K562 (cell line): ENCODE data around the gene WDR83. TPM values are rescaled to one million over a fixed set of nuclear protein-coding genes. Genes with fewer than 3 reads are reported as not detected.

Source experiments
- E2F3 ChIP-seq: fragments of 250-450 bp; sonication (Bioruptor Pico); IDR thresholded peaks from 2 replicates; pipeline ENCODE4 v1.4.0; 2020; ENCODE audit warnings: mild to moderate bottlenecking
- MAZ ChIP-seq, 2 experiments: fragments of 450-650 bp in 1 of 2; sonication (generic) in 1 of 2; formaldehyde crosslinking; IDR thresholded peaks in 1 of 2; conservative IDR thresholded peaks in 1 of 2; 2 replicates each; pipeline versions ENCODE4 v1.4.0 to v1.5.0; 2020; ENCODE audit warnings: mild to moderate bottlenecking in 1 of 2, missing genetic modification reagents in 1 of 2
- MTF1 ChIP-seq: fragments of 250-450 bp; sonication (Bioruptor Pico); IDR thresholded peaks from 2 replicates; pipeline ENCODE4 v1.9.0; 2021; ENCODE audit warnings: moderate library complexity, mild to moderate bottlenecking, inconsistent platforms, borderline replicate concordance
- MYC ChIP-seq, 2 experiments: fragments of 250-450 bp in 1 of 2; sonication (Bioruptor Pico) in 1 of 2; IDR thresholded peaks; 2 replicates each; pipeline versions ENCODE4 v1.5.1 to v1.6.1; 2012 to 2021; ENCODE audit warnings: low read depth in 2 of 2, borderline replicate concordance in 1 of 2, improper control_type of control experiment in 1 of 2, low read length in 1 of 2, mild to moderate bottlenecking in 1 of 2, moderate library complexity in 1 of 2
- NR2F6 ChIP-seq: fragments of 450-650 bp; formaldehyde crosslinking; IDR thresholded peaks from 2 replicates; pipeline ENCODE4 v1.4.0; 2020; ENCODE audit warnings: mild to moderate bottlenecking
- PCBP2 ChIP-seq: fragments of 200-400 bp; formaldehyde crosslinking; IDR thresholded peaks from 2 replicates; pipeline ENCODE4 v1.6.1; 2018; ENCODE audit warnings: low read length, low read depth, mild to moderate bottlenecking, moderate library complexity; ENCODE audit not compliant: poor library complexity, severe bottlenecking
- RNF2 ChIP-seq: sonication (generic); IDR thresholded peaks from 2 replicates; pipeline ENCODE4 v1.6.1; 2016
- SPI1 ChIP-seq: IDR thresholded peaks from 2 replicates; pipeline ENCODE4 v1.6.1; 2011; ENCODE audit warnings: low read depth, low read length, control low read depth, borderline replicate concordance
- TAL1 ChIP-seq: fragments of 450-650 bp; IDR thresholded peaks from 2 replicates; pipeline ENCODE4 v1.6.1; 2016; ENCODE audit warnings: mild to moderate bottlenecking
- TCF7 ChIP-seq: sonication (generic); IDR thresholded peaks from 2 replicates; pipeline ENCODE4 v1.6.1; 2016; ENCODE audit warnings: antibody characterized with exemption, borderline replicate concordance
- WHSC1 ChIP-seq: IDR thresholded peaks from one replicate; pipeline ENCODE4 v1.6.1; 2012; ENCODE audit warnings: low read length, control low read depth, inconsistent platforms
- ZNF212 ChIP-seq: fragments of 450-650 bp; formaldehyde crosslinking; IDR thresholded peaks from 2 replicates; pipeline ENCODE4 v1.4.0; 2020; ENCODE audit warnings: mild to moderate bottlenecking
- polyA plus RNA-seq, 8 experiments: library from polyadenylated mRNA; depleted of rRNA in 4 of 8; stranded (reverse) in 5 of 8; unstranded in 3 of 8; fragments of >200 nt; fragmentation: Nextera tagmentation in 2 of 8; fragmentation: Illumina TruSeq in 1 of 8; extraction: Ambion mirVana in 2 of 8; extraction: Trizol in 1 of 8; gene quantifications; 2 replicates each; pipeline versions ENCODE4 v1.2.1 to v1.2.3, GENCODE V29; 2011 to 2014; ENCODE audit warnings: inconsistent platforms in 1 of 8, missing spikeins in 1 of 8
- total RNA-seq, 7 experiments: library from RNA; depleted of rRNA in 6 of 7; stranded (reverse); fragments of >200 nt in 6 of 7; fragmentation: Illumina TruSeq in 2 of 7; extraction: Trizol in 2 of 7; gene quantifications; 2 replicates each; pipeline versions ENCODE4 v1.2.1 to v1.2.3, GENCODE V29; 2011 to 2021; ENCODE audit warnings: low replicate concordance in 1 of 7
- TF ChIP-seq, protein P1 (sequence below): sonication (generic); formaldehyde crosslinking; IDR thresholded peaks from 2 replicates; pipeline ENCODE4 v1.5.0; 2020; ENCODE audit warnings: missing genetic modification reagents
- TF ChIP-seq, protein P2 (sequence below): fragments of 450-650 bp; IDR thresholded peaks from 2 replicates; pipeline ENCODE4 v1.6.1; 2018; ENCODE audit warnings: mild to moderate bottlenecking, low read depth; ENCODE audit not compliant: partially characterized antibody
- TF ChIP-seq, protein P3 (sequence below): fragments of 450-650 bp; formaldehyde crosslinking; IDR thresholded peaks from 2 replicates; pipeline ENCODE4 v1.4.0; 2020; ENCODE audit warnings: mild to moderate bottlenecking
- TF ChIP-seq, protein P4 (sequence below): sonication (generic); formaldehyde crosslinking; IDR thresholded peaks from 2 replicates; pipeline ENCODE4 v1.8.0; 2022; ENCODE audit warnings: mild to moderate bottlenecking, low read depth, missing genetic modification reagents
- TF ChIP-seq, protein P5 (sequence below), 2 experiments: fragments of 450-650 bp in 1 of 2; IDR thresholded peaks; 2 replicates each; pipeline ENCODE4 v1.6.1; 2011 to 2017; ENCODE audit warnings: low read depth in 2 of 2, antibody characterized with exemption in 1 of 2, borderline replicate concordance in 1 of 2, low read length in 1 of 2, mild to moderate bottlenecking in 1 of 2, mixed read lengths in 1 of 2; ENCODE audit not compliant: control insufficient read depth in 1 of 2

The WDR83 gene
- total and polyA plus RNA-seq, 9 of the 15 experiments (the other 6 are each of a cell fraction or from before 2014, with no cell fraction given), result 0.52 to 21.3 (median 4.2) TPM

DNA sequence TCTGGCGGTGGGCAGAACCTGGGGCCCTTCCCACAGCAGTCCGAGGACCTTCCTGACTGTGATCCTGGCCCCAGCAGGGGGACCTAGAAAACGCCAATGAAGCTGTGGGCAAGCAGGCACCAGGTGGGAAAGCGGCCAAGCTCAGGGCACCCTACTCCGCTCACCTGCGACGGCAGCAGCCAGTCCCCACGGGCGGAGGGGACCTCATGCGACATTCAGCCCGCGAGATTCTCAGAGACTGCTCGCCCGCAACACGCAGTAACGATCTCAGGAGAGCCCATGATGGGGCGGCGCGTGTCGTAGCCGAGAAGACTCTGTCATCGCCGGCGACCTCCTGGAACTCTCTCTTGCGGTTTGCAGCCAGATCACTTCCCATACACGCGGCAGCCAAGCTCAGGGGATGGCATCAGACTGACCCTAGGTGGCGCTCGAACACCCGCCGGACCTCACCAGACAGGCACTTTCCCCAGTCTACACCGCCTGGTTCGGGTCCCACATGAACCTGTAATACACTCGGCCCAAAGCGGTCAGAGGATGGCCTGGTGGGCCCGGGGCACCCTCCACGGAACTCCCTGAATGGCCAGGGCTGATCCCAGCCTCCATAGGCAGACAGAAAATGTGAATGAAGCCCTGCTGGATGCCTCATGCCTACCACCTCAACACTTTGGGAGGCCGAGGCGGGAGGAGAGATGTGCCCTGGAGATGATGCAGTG is 26.6 kb upstream of the WDR83 start (continued):
- TF ChIP-seq, protein P1, sequence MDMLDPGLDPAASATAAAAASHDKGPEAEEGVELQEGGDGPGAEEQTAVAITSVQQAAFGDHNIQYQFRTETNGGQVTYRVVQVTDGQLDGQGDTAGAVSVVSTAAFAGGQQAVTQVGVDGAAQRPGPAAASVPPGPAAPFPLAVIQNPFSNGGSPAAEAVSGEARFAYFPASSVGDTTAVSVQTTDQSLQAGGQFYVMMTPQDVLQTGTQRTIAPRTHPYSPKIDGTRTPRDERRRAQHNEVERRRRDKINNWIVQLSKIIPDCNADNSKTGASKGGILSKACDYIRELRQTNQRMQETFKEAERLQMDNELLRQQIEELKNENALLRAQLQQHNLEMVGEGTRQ (CRISPR knock-in tag), result no peak
- 0 out of 2 replicates have a peak, but pooled peaks have one; percentile 24 for TF ChIP-seq RNF2
- TF ChIP-seq, protein P2, sequence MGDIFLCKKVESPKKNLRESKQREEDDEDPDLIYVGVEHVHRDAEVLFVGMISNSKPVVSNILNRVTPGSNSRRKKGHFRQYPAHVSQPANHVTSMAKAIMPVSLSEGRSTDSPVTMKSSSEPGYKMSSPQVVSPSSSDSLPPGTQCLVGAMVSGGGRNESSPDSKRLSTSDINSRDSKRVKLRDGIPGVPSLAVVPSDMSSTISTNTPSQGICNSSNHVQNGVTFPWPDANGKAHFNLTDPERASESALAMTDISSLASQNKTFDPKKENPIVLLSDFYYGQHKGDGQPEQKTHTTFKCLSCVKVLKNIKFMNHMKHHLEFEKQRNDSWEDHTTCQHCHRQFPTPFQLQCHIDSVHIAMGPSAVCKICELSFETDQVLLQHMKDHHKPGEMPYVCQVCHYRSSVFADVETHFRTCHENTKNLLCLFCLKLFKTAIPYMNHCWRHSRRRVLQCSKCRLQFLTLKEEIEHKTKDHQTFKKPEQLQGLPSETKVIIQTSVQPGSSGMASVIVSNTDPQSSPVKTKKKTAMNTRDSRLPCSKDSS, result no peak
- TF ChIP-seq, protein P3, sequence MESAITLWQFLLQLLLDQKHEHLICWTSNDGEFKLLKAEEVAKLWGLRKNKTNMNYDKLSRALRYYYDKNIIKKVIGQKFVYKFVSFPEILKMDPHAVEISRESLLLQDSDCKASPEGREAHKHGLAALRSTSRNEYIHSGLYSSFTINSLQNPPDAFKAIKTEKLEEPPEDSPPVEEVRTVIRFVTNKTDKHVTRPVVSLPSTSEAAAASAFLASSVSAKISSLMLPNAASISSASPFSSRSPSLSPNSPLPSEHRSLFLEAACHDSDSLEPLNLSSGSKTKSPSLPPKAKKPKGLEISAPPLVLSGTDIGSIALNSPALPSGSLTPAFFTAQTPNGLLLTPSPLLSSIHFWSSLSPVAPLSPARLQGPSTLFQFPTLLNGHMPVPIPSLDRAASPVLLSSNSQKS (CRISPR knock-in tag), result no peak
- no peak for TF ChIP-seq E2F3 (CRISPR knock-in tag)
- no peak for TF ChIP-seq WHSC1
- TF ChIP-seq NR2F6 (CRISPR knock-in tag), result no peak
- TF ChIP-seq MAZ (CRISPR knock-in tag; conservative IDR thresholded peaks at IDR 0.05 in 1 of 2, IDR thresholded peaks at IDR 0.05 in 1 of 2), result peak in 1 of 2 experiments; percentile 52; a peak in 1 of 4 replicates
- peak; percentile 82 for TF ChIP-seq MYC (IDR thresholded peaks at IDR 0.05; ENCODE audit: low read depth, low read length)
- TF ChIP-seq MYC (CRISPR knock-in tag; IDR thresholded peaks at IDR 0.05; ENCODE audit: borderline replicate concordance, low read depth), result no peak
- no peak for TF ChIP-seq PCBP2
- TF ChIP-seq MTF1 (CRISPR knock-in tag), result no peak
- TF ChIP-seq ZNF212 (CRISPR knock-in tag), result no peak
- TF ChIP-seq TCF7, result 0 out of 2 replicates have a peak, but pooled peaks have one; percentile 52
- no peak for TF ChIP-seq TAL1
- TF ChIP-seq, protein P4, sequence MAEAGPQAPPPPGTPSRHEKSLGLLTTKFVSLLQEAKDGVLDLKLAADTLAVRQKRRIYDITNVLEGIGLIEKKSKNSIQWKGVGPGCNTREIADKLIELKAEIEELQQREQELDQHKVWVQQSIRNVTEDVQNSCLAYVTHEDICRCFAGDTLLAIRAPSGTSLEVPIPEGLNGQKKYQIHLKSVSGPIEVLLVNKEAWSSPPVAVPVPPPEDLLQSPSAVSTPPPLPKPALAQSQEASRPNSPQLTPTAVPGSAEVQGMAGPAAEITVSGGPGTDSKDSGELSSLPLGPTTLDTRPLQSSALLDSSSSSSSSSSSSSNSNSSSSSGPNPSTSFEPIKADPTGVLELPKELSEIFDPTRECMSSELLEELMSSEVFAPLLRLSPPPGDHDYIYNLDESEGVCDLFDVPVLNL (CRISPR knock-in tag), result 0 out of 2 replicates have a peak, but pooled peaks have one; percentile 51
- TF ChIP-seq, protein P5, sequence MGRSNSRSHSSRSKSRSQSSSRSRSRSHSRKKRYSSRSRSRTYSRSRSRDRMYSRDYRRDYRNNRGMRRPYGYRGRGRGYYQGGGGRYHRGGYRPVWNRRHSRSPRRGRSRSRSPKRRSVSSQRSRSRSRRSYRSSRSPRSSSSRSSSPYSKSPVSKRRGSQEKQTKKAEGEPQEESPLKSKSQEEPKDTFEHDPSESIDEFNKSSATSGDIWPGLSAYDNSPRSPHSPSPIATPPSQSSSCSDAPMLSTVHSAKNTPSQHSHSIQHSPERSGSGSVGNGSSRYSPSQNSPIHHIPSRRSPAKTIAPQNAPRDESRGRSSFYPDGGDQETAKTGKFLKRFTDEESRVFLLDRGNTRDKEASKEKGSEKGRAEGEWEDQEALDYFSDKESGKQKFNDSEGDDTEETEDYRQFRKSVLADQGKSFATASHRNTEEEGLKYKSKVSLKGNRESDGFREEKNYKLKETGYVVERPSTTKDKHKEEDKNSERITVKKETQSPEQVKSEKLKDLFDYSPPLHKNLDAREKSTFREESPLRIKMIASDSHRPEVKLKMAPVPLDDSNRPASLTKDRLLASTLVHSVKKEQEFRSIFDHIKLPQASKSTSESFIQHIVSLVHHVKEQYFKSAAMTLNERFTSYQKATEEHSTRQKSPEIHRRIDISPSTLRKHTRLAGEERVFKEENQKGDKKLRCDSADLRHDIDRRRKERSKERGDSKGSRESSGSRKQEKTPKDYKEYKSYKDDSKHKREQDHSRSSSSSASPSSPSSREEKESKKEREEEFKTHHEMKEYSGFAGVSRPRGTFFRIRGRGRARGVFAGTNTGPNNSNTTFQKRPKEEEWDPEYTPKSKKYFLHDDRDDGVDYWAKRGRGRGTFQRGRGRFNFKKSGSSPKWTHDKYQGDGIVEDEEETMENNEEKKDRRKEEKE (IDR thresholded peaks at IDR 0.05; ENCODE audit: borderline replicate concordance in 1 of 2, control insufficient read depth in 1 of 2, low read depth in 2 of 2, low read length in 1 of 2), result no peak
- TF ChIP-seq SPI1, result peak; percentile 24; the same call in 1 of the 2 replicates
